ENCODE data around the gene LEFTY2.
"Not testable (repeated sequence)": the region's sequence is repeated elsewhere in the genome, so short reads cannot be mapped to it uniquely, and the experiment has no call there.

Gene LEFTY2

GRCh38 chr1:225979421-225979820, 38.4 kb upstream of the LEFTY2 start:
- Histone ChIP-seq H3K4me3 (ENCODE audit: low read depth, low read length) (no peak overlapping the region), H3K36me3 (ENCODE audit: control insufficient read depth in 2 of 2, insufficient read depth in 1 of 2, low read length in 2 of 2) (peaks cover 35 to 60% of the 10 kb centered on the region in 2 experiments), H3K4me1 (ENCODE audit: control insufficient read depth, insufficient read depth, low read length) (no peaks in the 10 kb centered on the region), H3K9me3 (ENCODE audit: control insufficient read depth, insufficient read depth, low read depth, low read length) (no peaks in the 10 kb centered on the region), H3K27ac (ENCODE audit: extremely low read depth, low read depth, low read length) (no peak overlapping the region)
- POLR2A ChIA-PET, result interaction anchor here (0.6 kb wide), 1 partner anchor 347 kb away, joined by 4 read pairs; no protein-coding TSS in a partner anchor
- CTCF ChIA-PET, result interaction anchor here (0.6 to 3.0 kb wide), 11 partner anchors 8 to 660 kb away, joined by 3 to 21 read pairs (median 5); no protein-coding TSS in a partner anchor
- TF ChIP-seq ZNF202 (tag by site-specific recombination; IDR thresholded peaks at IDR 0.05; ENCODE audit: borderline replicate concordance) (no peak), ZNF664 (tag by site-specific recombination; IDR thresholded peaks at IDR 0.05) (peak; percentile 97), ZNF404 (tag by site-specific recombination; IDR thresholded peaks at IDR 0.05) (no peak), ZNF146 (tag by site-specific recombination; IDR thresholded peaks at IDR 0.05) (peak; percentile 55; the same call in 1 of the 2 replicates), ZSCAN5A (tag by site-specific recombination; IDR thresholded peaks at IDR 0.05) (0 out of 2 replicates have a peak, but pooled peaks have one; percentile 33)

GRCh38 chr1:225977937-225978748, 37.1 kb upstream of the LEFTY2 start:
- CTCF ChIA-PET, result interaction anchor here (0.7 to 6.5 kb wide), 16 partner anchors 8 to 658 kb away, joined by 3 to 161 read pairs (median 3); no protein-coding TSS in a partner anchor
- no peak overlapping the region for H3K27ac ChIP-seq (ENCODE audit: extremely low read depth, low read depth, low read length)
- H3K36me3 ChIP-seq (ENCODE audit: control insufficient read depth in 2 of 2, insufficient read depth in 1 of 2, low read length in 2 of 2), result peaks cover 22 to 47% of the 10 kb centered on the region in 2 experiments
- no peaks in the 10 kb centered on the region for H3K9me3 ChIP-seq (ENCODE audit: control insufficient read depth, insufficient read depth, low read depth, low read length)
- POLR2A ChIA-PET, result interaction anchor here (0.6 to 0.9 kb wide), 3 partner anchors 84 to 504 kb away, joined by 3 to 4 read pairs (median 3); partner anchors contain the start of gene H3-3A
- H3K4me3 ChIP-seq (ENCODE audit: low read depth, low read length), result no peak overlapping the region
- H3K4me1 ChIP-seq (ENCODE audit: control insufficient read depth, insufficient read depth, low read length), result no peaks in the 10 kb centered on the region
- 0 out of 2 replicates have a peak, but pooled peaks have one; percentile 3 for TF ChIP-seq ZFHX2 (tag by site-specific recombination; conservative IDR thresholded peaks at IDR 0.05)
- TF ChIP-seq ZNF560 (tag by site-specific recombination; IDR thresholded peaks at IDR 0.05; ENCODE audit: borderline replicate concordance), result no peak
- 0 out of 2 replicates have a peak, but pooled peaks have one; percentile 15 for TF ChIP-seq ZNF600 (tag by site-specific recombination; IDR thresholded peaks at IDR 0.05)
- 0 out of 2 replicates have a peak, but pooled peaks have one; percentile 8 for TF ChIP-seq ZNF629 (tag by site-specific recombination; IDR thresholded peaks at IDR 0.05)

GRCh38 chr1:225975146-225975545, 34.1 kb upstream of the LEFTY2 start:
- not testable (repeated sequence) for H3K9me3 ChIP-seq (ENCODE audit: control insufficient read depth, insufficient read depth, low read depth, low read length); H3K27ac ChIP-seq (ENCODE audit: extremely low read depth, low read depth, low read length); H3K4me1 ChIP-seq (ENCODE audit: control insufficient read depth, insufficient read depth, low read length); H3K4me3 ChIP-seq (ENCODE audit: low read depth, low read length)
- CTCF ChIA-PET, result interaction anchor here (0.5 to 6.5 kb wide), 37 partner anchors 8 to 1572 kb away, joined by 3 to 161 read pairs (median 4); partner anchors contain the start of genes EPHX1 and SRP9
- H3K36me3 ChIP-seq (ENCODE audit: control insufficient read depth in 2 of 2, insufficient read depth in 1 of 2, low read length in 2 of 2), result peaks cover 8 to 22% of the 10 kb centered on the region in 2 experiments
- POLR2A ChIA-PET, result interaction anchor here (1.1 to 2.3 kb wide), 2 partner anchors 51 to 87 kb away, joined by 3 to 5 read pairs; partner anchors contain the start of genes H3-3A and PYCR2
- peak; percentile 30; the same call in 1 of the 2 replicates for TF ChIP-seq ZNF121 (tag by site-specific recombination; IDR thresholded peaks at IDR 0.05)

- ChIA-PET CTCF (interaction anchor here (0.6 to 6.5 kb wide), 19 partner anchors 9 to 668 kb away, joined by 3 to 161 read pairs (median 4); partner anchors contain the start of genes EPHX1 and SRP9), POLR2A (interaction anchor here (1.1 kb wide), 1 partner anchor 50 kb away, joined by 3 read pairs; the partner anchor contains the start of gene PYCR2)
- no peak overlapping the region for H3K27ac ChIP-seq (ENCODE audit: extremely low read depth, low read depth, low read length)
- H3K36me3 ChIP-seq (ENCODE audit: control insufficient read depth in 2 of 2, insufficient read depth in 1 of 2, low read length in 2 of 2), result peaks cover 4 to 15% of the 10 kb centered on the region in 2 experiments; a peak in 2 of 3 replicates
- H3K4me1 ChIP-seq (ENCODE audit: control insufficient read depth, insufficient read depth, low read length), result no peaks in the 10 kb centered on the region
- no peaks in the 10 kb centered on the region for H3K9me3 ChIP-seq (ENCODE audit: control insufficient read depth, insufficient read depth, low read depth, low read length)
- no peak overlapping the region for H3K4me3 ChIP-seq (ENCODE audit: low read depth, low read length)
- TF ChIP-seq ZBTB17 (tag by site-specific recombination; IDR thresholded peaks at IDR 0.05) (no peak), REST (tag by site-specific recombination; IDR thresholded peaks at IDR 0.05) (no peak), ZNF580 (tag by site-specific recombination; IDR thresholded peaks at IDR 0.05) (no peak), GLI4 (tag by site-specific recombination; IDR thresholded peaks at IDR 0.05) (no peak), SETDB1 (IDR thresholded peaks at IDR 0.05; ENCODE audit: insufficient read length, low read length) (no peak)
Measured at GRCh38 chr1:225974454-225974853, 33.4 kb upstream of the LEFTY2 start.

All from HEK293 (cell line).